ENCODE results near the gene CWC25.
A peak's percentile ranks its signal among the peaks of the same experiment; 100 is the strongest.
"Not testable (repeated sequence)": the region's sequence is repeated elsewhere in the genome, so short reads cannot be mapped to it uniquely, and the experiment has no call there.

CWC25 gene

GRCh38 chr17:38824899-38825761 is at the start of gene CWC25:
CWC25 (minus strand) TSS chr17:38825321; CDS start chr17:38825183, 138 bp downstream.
- DNase-seq = peak; percentile 90 to 95

- no peak for DNase-seq
Measured at GRCh38 chr17:38873640-38874380, 48.7 kb upstream of the CWC25 start.

GRCh38 chr17:38872671-38873385 is 47.7 kb upstream of the CWC25 start:
- no peak for DNase-seq

GRCh38 chr17:38872027-38872511 is 46.9 kb upstream of the CWC25 start:
- no peak for DNase-seq

GRCh38 chr17:38871247-38872015 is 46.3 kb upstream of the CWC25 start:
- DNase-seq = no peak

- peak in 1 of 2 experiments; percentile 71 for DNase-seq
Measured at GRCh38 chr17:38870259-38871165, 45.4 kb upstream of the CWC25 start.

GRCh38 chr17:38869526-38870258 is 44.6 kb upstream of the CWC25 start, which contains the start of gene LASP1:
LASP1 (plus strand) TSS chr17:38870058; CDS start chr17:38870190, 132 bp downstream.
- DNase-seq = peak; percentile 88 to 92

GRCh38 chr17:38868817-38869525 is 43.9 kb upstream of the CWC25 start:
- peak; percentile 88 to 91 for DNase-seq

GRCh38 chr17:38867968-38868816 is 43.1 kb upstream of the CWC25 start:
- DNase-seq = peak; percentile 55 to 65

GRCh38 chr17:38867179-38867967 is 42.3 kb upstream of the CWC25 start:
- DNase-seq = peak; percentile 61 to 79

- DNase-seq = peak in 1 of 2 experiments; percentile 52
Measured at GRCh38 chr17:38864636-38865398, 39.7 kb upstream of the CWC25 start.

- peak; percentile 43 to 81 for DNase-seq
Measured at GRCh38 chr17:38861399-38861843, 36.3 kb upstream of the CWC25 start.

GRCh38 chr17:38857271-38857670 is 32.1 kb upstream of the CWC25 start:
- no peak for DNase-seq

- DNase-seq = not testable (repeated sequence)
Measured at GRCh38 chr17:38855101-38855714, 30.1 kb upstream of the CWC25 start.

- DNase-seq = peak; percentile 96 to 99
Measured at GRCh38 chr17:38853292-38854219, 28.4 kb upstream of the CWC25 start, which contains the start of gene RPL23. RPL23 (minus strand) TSS chr17:38853721; CDS start chr17:38853710, 11 bp downstream.

Data from NCI-H524 (cell line).